ENCODE measurements around the gene CPT1A. TPM values are rescaled to one million over a fixed set of nuclear protein-coding genes. Genes with fewer than 3 reads are reported as not detected.
A peak's percentile ranks its signal among the peaks of the same experiment; 100 is the strongest.
"Not testable (repeated sequence)": the region's sequence is repeated elsewhere in the genome, so short reads cannot be mapped to it uniquely, and the experiment has no call there.

Gene CPT1A
- total and polyA plus RNA-seq, 10 of the 15 experiments (the other 5 are each of a cell fraction or from before 2014, with no cell fraction given), result 1.1 to 17.5 (median 6.0) TPM

DNA sequence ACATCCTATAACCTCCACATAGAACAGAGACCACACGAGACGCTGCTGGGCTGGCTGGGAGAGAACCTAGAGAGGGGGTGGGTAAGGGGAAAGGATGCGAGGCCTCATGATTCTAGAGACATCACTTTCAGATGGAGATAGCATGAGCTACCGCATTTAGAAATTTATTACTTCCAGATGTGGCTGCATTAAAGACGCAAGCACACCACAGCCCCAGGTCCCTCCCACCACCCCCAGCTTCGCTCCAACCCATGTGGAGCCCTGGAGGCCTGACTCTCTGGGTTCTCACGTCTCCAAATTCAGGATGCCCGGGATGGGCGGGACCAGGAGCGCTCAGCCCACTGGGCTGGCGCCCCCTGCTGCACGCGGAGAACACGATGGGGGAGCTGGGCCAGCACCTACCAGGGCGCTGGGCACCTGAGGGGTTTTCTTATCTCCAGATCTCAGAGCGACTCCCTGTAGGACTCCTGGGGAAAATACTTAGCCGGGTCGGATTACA is 48.3 kb upstream of the CPT1A start:
- Histone ChIP-seq H3K9me3 (replicated peaks; ENCODE audit: control insufficient read depth, insufficient read depth, low read length) (no peaks in the 10 kb centered on the region), H3K4me2 (ENCODE audit: control insufficient read depth, insufficient read depth) (no peak overlapping the region), H3K27me3 (replicated peaks in 1 of 2; ENCODE audit: control insufficient read depth in 2 of 2, insufficient read depth in 2 of 2, low read length in 1 of 2) (no peaks in the 10 kb centered on the region), H4K20me1 (ENCODE audit: control insufficient read depth, insufficient read depth) (no peaks in the 10 kb centered on the region), H3K27ac (ENCODE audit: control insufficient read depth, insufficient read depth) (no peak overlapping the region), H3K4me1 (ENCODE audit: control insufficient read depth, insufficient read depth, low read length) (no peaks in the 10 kb centered on the region), H3K9ac (ENCODE audit: control insufficient read depth, insufficient read depth, low read length) (no peak overlapping the region), H3K79me2 (ENCODE audit: control insufficient read depth, insufficient read depth, low read length) (no peaks in the 10 kb centered on the region), H2AFZ (ENCODE audit: control insufficient read depth, low read depth, low read length) (no peak overlapping the region), H3K36me3 (ENCODE audit: control insufficient read depth in 2 of 2, insufficient read depth in 2 of 2, low read length in 1 of 2) (peaks cover 5 to 23% of the 10 kb centered on the region in 2 experiments; a peak in 3 of 4 replicates), H3K4me3 (no peak overlapping the region)
- no TSS peak for BruUV-seq (replicated peaks)
- ATAC-seq, result no peak; the same call in 2 of the 3 replicates
- no peak for DNase-seq (ENCODE audit: low read depth, low spot score)
- intact Hi-C loops (cut with micrococcal nuclease; ENCODE audit: unreplicated experiment), result no loop called here
- 90% methylated on average over 18 of the region's 18 CpGs for WGBS (ENCODE audit: insufficient coverage, insufficient replicate concordance, low lambda C conversion rate, missing lambda C conversion rate)
- FAIRE-seq, result no peak
- SMC1A ChIA-PET (ENCODE audit: uncharacterized antibody, unreplicated experiment), result no interaction called here
- CTCF ChIA-PET, result interaction anchor here (0.9 kb wide), 1 partner anchor 13 kb away, joined by 3 read pairs; the partner anchor contains the start of genes IGHMBP2 and MRPL21
- POLR2A ChIA-PET, result no interaction called here
- RAD21 ChIA-PET (ENCODE audit: unreplicated experiment), result no interaction called here
- in situ Hi-C loops (cut with MboI), result no loop called here
- TF ChIP-seq GABPA (IDR thresholded peaks at IDR 0.05; ENCODE audit: low read depth) (no peak), MTA3 (IDR thresholded peaks at IDR 0.05; ENCODE audit: borderline replicate concordance, low read length) (no peak), POLR2AphosphoS5 (IDR thresholded peaks at IDR 0.05; ENCODE audit: low read length) (0 out of 2 replicates have a peak, but pooled peaks have one; percentile 26), CREB1 (IDR thresholded peaks at IDR 0.05; ENCODE audit: low read depth) (no peak), JUNB (IDR thresholded peaks at IDR 0.05) (no peak), HDGF (IDR thresholded peaks at IDR 0.05) (no peak), ATF7 (IDR thresholded peaks at IDR 0.05; ENCODE audit: low read depth) (no peak)
- TF ChIP-seq, protein P1, sequence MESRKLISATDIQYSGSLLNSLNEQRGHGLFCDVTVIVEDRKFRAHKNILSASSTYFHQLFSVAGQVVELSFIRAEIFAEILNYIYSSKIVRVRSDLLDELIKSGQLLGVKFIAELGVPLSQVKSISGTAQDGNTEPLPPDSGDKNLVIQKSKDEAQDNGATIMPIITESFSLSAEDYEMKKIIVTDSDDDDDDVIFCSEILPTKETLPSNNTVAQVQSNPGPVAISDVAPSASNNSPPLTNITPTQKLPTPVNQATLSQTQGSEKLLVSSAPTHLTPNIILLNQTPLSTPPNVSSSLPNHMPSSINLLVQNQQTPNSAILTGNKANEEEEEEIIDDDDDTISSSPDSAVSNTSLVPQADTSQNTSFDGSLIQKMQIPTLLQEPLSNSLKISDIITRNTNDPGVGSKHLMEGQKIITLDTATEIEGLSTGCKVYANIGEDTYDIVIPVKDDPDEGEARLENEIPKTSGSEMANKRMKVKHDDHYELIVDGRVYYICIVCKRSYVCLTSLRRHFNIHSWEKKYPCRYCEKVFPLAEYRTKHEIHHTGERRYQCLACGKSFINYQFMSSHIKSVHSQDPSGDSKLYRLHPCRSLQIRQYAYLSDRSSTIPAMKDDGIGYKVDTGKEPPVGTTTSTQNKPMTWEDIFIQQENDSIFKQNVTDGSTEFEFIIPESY (IDR thresholded peaks at IDR 0.05), result peak; percentile 98
- TF ChIP-seq, protein P2, sequence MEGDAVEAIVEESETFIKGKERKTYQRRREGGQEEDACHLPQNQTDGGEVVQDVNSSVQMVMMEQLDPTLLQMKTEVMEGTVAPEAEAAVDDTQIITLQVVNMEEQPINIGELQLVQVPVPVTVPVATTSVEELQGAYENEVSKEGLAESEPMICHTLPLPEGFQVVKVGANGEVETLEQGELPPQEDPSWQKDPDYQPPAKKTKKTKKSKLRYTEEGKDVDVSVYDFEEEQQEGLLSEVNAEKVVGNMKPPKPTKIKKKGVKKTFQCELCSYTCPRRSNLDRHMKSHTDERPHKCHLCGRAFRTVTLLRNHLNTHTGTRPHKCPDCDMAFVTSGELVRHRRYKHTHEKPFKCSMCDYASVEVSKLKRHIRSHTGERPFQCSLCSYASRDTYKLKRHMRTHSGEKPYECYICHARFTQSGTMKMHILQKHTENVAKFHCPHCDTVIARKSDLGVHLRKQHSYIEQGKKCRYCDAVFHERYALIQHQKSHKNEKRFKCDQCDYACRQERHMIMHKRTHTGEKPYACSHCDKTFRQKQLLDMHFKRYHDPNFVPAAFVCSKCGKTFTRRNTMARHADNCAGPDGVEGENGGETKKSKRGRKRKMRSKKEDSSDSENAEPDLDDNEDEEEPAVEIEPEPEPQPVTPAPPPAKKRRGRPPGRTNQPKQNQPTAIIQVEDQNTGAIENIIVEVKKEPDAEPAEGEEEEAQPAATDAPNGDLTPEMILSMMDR (IDR thresholded peaks at IDR 0.05 in 2 of 3, conservative IDR thresholded peaks at IDR 0.05 in 1 of 3; ENCODE audit: control insufficient read depth in 2 of 3, extremely low read depth in 1 of 3, insufficient read depth in 1 of 3, low read depth in 3 of 3, low read length in 3 of 3), result 0 out of 6 replicates have a peak, but pooled peaks of 1 of the 3 experiments have one; percentile 15

DNA sequence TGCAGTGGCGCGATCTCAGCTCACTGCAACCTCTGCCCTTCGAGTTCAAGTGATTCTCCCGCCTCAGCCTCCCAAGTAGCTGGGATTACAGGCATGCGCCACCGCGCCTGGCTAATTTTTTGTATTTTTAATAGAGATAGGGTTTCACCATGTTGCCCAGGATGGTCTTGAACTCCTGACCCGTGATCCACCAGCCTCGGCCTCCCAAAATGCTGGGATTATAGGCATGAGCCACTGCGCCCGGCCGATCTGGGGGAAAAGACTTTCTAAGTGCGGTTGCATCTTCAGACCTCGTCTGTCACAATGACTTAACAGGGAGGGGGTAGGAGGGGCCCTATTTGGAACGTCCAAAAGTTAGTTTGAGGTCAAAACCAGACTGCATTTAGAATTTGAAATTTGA is 43.1 kb upstream of the CPT1A start:
- RAD21 ChIA-PET (ENCODE audit: unreplicated experiment); in situ Hi-C loops (cut with MboI): not testable (repeated sequence)
- 90% methylated on average over 15 of the region's 15 CpGs for WGBS (ENCODE audit: insufficient coverage, insufficient replicate concordance, low lambda C conversion rate, missing lambda C conversion rate)

More for the DNA sequence above, 43.1 kb upstream of the CPT1A start:
- H3K4me2 ChIP-seq (ENCODE audit: control insufficient read depth, insufficient read depth); H2AFZ ChIP-seq (ENCODE audit: control insufficient read depth, low read depth, low read length); DNase-seq (ENCODE audit: low read depth, low spot score); H3K27me3 ChIP-seq (replicated peaks in 1 of 2; ENCODE audit: control insufficient read depth in 2 of 2, insufficient read depth in 2 of 2, low read length in 1 of 2); H4K20me1 ChIP-seq (ENCODE audit: control insufficient read depth, insufficient read depth); CTCF ChIA-PET; H3K4me1 ChIP-seq (ENCODE audit: control insufficient read depth, insufficient read depth, low read length); H3K9me3 ChIP-seq (replicated peaks; ENCODE audit: control insufficient read depth, insufficient read depth, low read length); ATAC-seq; H3K79me2 ChIP-seq (ENCODE audit: control insufficient read depth, insufficient read depth, low read length); intact Hi-C loops (cut with micrococcal nuclease; ENCODE audit: unreplicated experiment); FAIRE-seq; BruUV-seq (replicated peaks); SMC1A ChIA-PET (ENCODE audit: uncharacterized antibody, unreplicated experiment); POLR2A ChIA-PET; H3K9ac ChIP-seq (ENCODE audit: control insufficient read depth, insufficient read depth, low read length); H3K27ac ChIP-seq (ENCODE audit: control insufficient read depth, insufficient read depth); H3K4me3 ChIP-seq; H3K36me3 ChIP-seq (ENCODE audit: control insufficient read depth in 2 of 2, insufficient read depth in 2 of 2, low read length in 1 of 2): not testable (repeated sequence)
